Stimulated activated CD8-positive, alpha-beta memory T cell treated with anti-CD3 and anti-CD28 coated beads, Interleukin-7, amount 100 ng/mL, for 48 hours (primary cell): ENCODE data around the gene CRAT.

ENCODE experiments used
- DNase-seq, 2 donors: peaks; one replicate each; pipeline ENCODE4 v3.0.0-alpha.2; 2020; ENCODE audit warnings: low read depth in 1 of 2; ENCODE audit errors: extremely low read depth in 1 of 2

Gene CRAT

DNA sequence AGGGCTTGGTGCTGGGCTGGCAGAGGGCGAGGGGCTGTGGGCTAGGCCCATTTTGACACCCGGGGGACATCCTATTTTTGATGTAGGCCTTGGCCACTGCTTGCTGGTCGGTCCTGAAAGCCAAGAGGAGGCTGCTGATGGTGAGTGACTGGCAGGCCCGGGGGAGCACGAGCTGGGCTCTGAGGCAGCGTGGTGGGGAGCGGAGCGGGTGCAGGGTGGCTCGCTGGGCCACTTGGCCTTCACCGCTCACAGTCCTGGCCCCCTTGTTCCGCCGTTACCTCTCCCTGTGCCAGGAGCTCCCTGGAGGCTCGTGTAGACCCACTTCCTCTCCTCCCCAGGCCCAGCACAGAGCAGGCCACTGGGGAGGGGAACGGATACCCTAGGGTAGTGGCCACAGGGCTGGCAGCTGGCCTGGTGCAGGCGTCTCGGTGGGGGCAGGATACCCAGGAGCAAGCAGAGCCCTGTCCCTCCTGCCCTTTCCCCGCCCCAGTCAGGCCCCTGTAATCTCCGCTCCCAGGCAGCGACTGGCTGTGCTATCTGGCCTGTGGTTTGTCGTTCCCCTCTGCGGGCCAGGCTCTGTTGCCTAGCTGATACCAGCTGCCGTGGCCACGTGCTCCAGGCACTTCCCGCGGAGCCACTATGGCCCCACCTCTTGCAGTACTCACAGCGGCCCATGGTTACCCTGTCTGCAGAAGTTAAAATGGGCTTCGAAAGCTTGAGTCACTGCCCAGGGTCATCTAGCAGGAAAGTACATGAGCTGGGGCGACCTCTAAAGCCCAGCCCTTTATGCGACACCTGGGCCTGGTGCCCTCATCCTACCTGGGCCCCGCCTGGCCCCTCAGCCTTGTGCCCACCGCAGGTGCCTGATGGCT lies 41.4 kb downstream of the CRAT start:
- peak; percentile 34 to 55 for DNase-seq

DNA sequence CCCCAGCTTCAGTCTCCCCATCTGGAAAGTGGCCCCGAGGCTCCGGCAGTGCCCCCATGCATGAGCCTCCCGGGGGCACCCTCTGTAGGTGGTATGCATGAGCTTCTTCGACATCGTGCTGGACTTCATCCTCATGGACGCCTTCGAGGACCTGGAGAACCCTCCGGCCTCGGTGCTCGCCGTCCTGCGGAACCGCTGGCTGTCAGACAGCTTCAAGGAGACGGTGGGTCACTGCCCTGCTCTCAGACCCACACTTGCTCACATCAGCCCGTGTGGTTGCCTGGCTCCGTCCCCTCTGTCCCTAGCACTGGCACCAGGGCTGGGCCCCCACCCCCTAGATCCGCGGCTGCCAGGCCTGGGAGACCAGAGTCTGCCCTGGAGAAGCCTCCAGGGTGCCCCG lies 42.5 kb downstream of the CRAT start:
- no peak for DNase-seq

DNA sequence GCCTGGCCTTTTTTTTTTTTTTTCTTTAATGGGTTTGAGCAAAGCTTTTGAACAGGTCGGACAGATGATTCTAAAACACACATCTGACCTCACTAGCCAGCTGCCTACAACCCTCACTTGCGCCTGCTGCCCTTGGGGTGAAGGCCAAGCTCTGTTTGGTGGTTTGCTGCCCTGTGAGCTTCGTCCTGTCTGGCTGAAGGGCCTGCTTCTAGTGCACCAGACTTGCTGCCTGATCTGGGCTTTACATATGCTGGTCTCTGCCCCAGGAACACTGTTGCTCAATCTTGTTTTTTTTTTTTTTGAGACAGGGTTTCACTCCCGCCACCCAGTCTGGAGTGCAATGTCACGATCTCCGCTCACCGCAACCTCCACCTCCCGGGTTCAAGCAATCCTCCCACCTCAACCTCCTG lies 46.1 kb downstream of the CRAT start:
- DNase-seq, result no peak

DNA sequence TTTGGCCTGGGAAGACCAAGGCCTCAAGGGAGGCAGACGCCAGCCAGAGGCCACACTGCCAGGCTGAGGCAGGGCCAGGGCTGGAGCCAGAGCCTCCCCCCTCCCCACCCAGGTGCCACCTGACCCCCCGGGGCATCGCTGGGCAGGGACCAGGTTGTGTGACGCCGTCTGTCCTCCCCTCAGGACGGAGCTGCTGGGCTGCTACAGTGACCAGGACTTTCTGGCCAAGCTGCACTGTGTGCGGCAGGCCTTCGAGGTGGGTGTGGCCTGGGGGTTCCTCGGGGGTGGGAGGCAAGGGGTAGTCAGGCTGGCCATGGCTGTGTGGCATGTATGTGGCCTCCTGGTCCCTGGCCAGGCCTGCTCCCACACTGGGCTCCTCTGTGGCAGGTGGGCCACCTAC lies 47.5 kb downstream of the CRAT start:
- DNase-seq, result no peak

DNA sequence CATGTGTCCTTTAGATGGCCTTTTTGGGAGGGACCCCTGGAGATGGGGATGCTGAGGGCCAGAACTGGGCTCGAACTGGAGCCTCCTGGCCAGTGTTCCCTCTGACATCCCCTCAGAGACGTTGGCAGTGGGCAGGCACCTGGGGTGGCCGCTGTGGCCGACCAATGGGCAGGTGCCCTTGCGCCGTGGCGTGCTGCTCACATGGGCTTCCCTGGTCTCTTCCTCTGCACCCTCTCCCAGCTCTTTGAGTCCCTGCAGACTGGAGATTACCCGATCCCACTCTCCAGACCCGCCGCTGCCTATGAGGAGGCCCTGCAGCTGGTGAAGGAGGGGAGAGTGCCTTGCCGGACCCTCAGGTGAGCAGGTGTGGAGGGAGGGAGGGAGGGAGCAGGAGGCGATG lies 49.6 kb downstream of the CRAT start:
- no peak for DNase-seq

DNA sequence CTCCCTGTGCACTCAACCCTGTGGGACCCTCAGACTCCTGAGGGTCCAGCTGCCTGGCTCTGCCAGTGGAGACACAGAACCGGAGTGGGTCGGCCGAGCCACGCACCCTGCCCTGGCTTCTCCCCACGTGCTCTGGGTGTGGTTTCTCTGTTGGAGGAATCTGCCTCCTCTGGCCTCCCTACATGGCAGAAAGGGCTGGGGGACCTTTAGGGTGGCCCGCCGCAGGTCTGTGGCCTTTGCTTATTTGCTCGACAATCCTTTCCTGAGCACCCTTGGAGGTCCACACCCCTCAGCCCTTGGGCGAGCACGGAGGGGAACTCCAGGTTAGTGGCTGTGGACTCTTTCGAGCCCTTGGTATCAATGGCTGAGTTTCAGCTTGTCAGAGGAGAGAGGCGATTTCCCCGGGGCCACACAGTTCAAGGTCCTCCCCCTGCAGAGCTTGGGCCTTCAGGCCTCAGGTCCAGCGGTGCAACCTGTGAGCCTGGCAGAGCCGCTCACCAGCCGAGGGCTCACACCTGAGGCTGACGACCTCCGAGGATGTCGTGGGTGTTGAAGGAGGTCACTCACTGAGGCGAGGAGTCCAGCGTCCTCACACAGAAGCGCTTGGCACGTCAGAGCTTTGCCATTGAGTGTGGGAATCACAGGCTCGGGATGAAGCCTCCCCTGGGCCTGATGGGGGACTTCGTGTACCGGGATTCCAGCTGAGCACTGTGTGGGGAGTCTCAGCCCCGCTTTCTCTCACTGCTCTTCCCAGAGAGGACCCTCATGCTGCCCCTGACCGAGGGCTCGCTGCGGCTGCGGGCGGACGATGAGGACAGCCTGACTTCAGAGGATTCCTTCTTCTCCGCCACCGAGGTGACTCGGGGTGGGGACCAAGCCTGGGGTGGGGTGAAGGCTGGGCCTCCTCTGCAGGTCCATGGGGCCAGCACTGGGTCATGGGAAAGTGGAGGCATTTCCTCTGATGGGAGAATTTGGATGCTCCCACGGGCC lies 50.5 kb downstream of the CRAT start:
- no peak for DNase-seq

DNA sequence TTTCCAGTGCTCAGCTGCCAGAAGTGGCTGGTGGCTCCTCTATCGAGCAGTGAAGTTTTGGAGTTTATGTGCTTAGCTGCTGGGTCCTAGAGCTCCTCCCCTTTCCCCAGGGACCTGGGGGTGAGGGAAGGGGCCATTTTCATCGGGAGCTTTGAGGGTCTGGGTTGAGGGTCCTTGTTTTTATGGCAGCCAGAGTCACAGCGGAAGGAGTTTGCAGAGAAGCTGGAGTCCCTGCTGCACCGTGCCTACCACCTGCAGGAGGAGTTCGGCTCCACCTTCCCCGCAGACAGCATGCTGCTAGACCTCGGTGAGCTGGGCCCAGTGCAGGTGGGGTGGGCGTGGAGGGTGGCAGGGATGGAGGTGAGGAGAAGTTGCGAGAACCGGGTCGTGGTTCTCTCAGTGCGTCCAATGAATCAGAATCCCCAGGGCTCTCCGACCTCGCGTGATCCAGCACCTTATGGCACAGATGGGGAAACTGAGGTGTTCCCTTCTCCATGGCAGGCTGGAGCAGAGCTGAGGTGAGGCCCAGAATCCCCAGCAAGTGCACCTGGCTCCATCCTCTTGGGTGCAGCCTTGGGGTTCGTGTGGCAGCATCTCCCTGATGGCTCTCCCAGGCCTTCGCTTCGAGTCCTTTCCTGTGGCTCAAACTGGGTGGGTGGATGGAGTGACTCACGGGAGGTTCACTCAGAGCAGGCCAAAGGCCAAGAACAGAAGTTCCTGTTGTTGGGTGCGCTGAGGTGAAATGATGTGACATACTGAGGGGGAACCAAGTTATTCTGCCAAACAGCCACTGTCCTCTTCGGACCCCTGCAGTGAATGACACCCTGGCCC lies 51.4 kb downstream of the CRAT start:
- DNase-seq, result no peak

DNA sequence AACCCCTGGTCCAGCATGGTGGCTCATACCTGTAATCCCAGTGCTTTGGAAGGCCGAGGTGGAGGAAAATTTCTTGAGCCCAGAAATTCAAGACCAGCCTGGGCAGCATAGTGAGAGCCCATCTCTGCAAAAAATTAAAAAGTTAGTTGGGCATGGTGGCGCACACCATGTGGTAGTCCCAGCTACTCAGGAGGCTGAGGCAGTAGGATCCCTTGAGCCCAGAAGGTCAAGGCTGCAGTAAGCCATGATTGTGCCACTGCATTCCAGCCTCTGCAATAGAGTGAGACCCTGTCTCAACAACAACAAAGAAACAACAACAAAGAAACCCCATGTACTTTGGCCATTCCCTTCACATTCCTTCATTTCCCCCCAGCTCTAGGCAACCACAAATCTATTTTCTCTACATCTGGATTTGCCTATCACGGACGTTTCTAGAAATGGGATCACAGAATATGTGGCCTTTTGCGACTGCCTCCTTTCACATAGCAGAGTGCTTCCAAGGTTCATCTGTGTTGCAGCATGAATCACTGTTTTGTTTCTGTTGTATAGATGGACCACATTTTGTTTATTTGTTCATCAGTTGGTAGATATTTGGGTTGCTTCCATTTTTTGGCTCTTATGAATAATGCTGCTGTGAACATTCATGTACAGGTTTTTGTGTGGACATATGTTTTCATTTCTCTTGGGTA lies 56.3 kb downstream of the CRAT start:
- DNase-seq, result no peak

DNA sequence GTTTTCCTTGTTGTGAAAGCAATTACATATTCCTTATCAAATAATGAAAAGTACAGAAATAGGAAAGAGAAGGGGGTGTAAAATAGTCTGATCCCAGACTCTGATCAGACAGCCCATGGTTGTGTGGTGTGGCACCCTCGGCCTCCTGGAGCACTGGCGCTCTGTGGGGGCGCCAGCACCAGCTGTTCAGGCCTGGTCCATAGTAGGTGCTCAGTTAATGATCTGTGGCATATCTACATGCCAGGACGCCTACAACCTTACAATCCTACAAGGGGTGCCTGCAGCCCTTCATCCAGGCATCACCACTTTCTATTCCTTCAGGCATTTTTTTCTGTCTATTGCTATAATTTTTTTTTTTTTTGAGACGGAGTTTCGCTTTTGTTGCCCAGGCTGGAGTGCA lies 57.6 kb downstream of the CRAT start:
- DNase-seq, result no peak

DNA sequence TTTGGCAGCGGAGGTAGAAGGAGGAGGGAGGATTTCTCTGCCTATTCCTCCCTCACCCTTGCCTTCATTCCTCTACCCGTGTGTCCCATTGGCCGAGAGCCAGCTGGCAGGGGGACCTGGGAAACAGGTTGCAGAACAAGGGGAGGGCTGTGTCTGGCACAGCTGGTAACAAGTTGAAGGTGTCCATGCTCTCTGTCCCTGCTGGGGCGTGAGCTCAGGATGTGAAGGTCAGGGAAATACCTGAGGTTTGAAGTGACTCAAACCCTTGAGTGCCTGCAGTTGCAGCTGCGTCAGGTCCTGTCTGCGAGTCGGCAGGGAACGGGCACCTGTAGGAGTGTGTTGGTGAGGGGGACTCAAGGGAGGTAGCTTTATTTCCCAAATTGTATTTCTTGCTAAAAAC lies 58.0 kb downstream of the CRAT start:
- no peak for DNase-seq
